CD8-positive, alpha-beta memory T cell (primary cell): ENCODE data around the gene PRRC1. TPM values are rescaled to one million over a fixed set of nuclear protein-coding genes. Genes with fewer than 3 reads are reported as not detected.

ENCODE experiments used
- CTCF ChIA-PET: fragments of 350-600 bp; sonication (Branson Sonifier 250); formaldehyde crosslinking; loops from one replicate; lab custom pipeline; 2021; ENCODE audit warnings: antibody characterized with exemption; lab: Charles Lee
- POLR2A ChIA-PET: fragments of 350-600 bp; sonication (Branson Sonifier 250); formaldehyde crosslinking; loops from one replicate; lab custom pipeline; 2021; ENCODE audit warnings: antibody characterized with exemption; lab: Charles Lee
- DNase-seq, 5 donors: peaks; one replicate each; pipeline versions ENCODE4 v3.0.0 to v3.0.0-alpha.2; 2020 to 2022; ENCODE audit warnings: mixed read lengths in 1 of 5
- H3K27ac ChIP-seq: one replicate; pipeline ENCODE4 v1.7.0; 2013; ENCODE audit warnings: low read depth, mild to moderate bottlenecking, low read length, moderate library complexity
- H3K27me3 ChIP-seq: 2 replicates; pipeline ENCODE4 v1.7.0; 2013; ENCODE audit warnings: low read length, mild to moderate bottlenecking; ENCODE audit not compliant: insufficient read depth, poor library complexity, severe bottlenecking
- H3K36me3 ChIP-seq: 2 replicates; pipeline ENCODE4 v1.7.0; 2013; ENCODE audit warnings: mild to moderate bottlenecking, low read length, moderate library complexity; ENCODE audit not compliant: insufficient read depth
- H3K4me1 ChIP-seq: 2 replicates; pipeline ENCODE4 v1.7.0; 2013; ENCODE audit warnings: mild to moderate bottlenecking, low read length, moderate library complexity; ENCODE audit not compliant: insufficient read depth
- H3K4me3 ChIP-seq: 2 replicates; pipeline ENCODE4 v1.7.0; 2013; ENCODE audit warnings: mild to moderate bottlenecking, low read length
- H3K9me3 ChIP-seq: 2 replicates; pipeline ENCODE4 v1.7.0; 2013; ENCODE audit warnings: mild to moderate bottlenecking, low read length
- H3K27ac Mint-ChIP-seq, 8 donors: one replicate each; pipeline ENCODE4 v1.8.0; 2020 to 2021; ENCODE audit warnings: mixed read lengths in 8 of 8, mild to moderate bottlenecking in 6 of 8, inconsistent platforms in 3 of 8, moderate library complexity in 3 of 8
- H3K27me3 Mint-ChIP-seq, 2 donors: one replicate each; pipeline ENCODE4 v1.8.0; 2020 to 2021; ENCODE audit warnings: mixed read lengths in 2 of 2, mild to moderate bottlenecking in 1 of 2, moderate library complexity in 1 of 2
- H3K36me3 Mint-ChIP-seq, 3 donors: one replicate each; pipeline ENCODE4 v1.8.0; 2020 to 2021; ENCODE audit warnings: mixed read lengths in 3 of 3, inconsistent platforms in 1 of 3, mild to moderate bottlenecking in 1 of 3
- H3K4me1 Mint-ChIP-seq, 3 donors: one replicate each; pipeline ENCODE4 v1.8.0; 2020 to 2021; ENCODE audit warnings: mixed read lengths in 3 of 3, inconsistent platforms in 1 of 3, mild to moderate bottlenecking in 1 of 3
- H3K4me3 Mint-ChIP-seq, 7 donors: one replicate each; pipeline ENCODE4 v1.8.0; 2020 to 2021; ENCODE audit warnings: mixed read lengths in 7 of 7, mild to moderate bottlenecking in 6 of 7, moderate library complexity in 4 of 7, inconsistent platforms in 2 of 7
- H3K9me3 Mint-ChIP-seq, 5 donors: one replicate each; pipeline ENCODE4 v1.8.0; 2020 to 2022; ENCODE audit warnings: mixed read lengths in 5 of 5, mild to moderate bottlenecking in 3 of 5, moderate library complexity in 2 of 5, inconsistent platforms in 1 of 5
- polyA plus RNA-seq: library from polyadenylated mRNA; unstranded; fragments of 300-500 nt; fragmentation: Illumina TruSeq; gene quantifications from one replicate; pipeline ENCODE4 v1.2.3, GENCODE V29; 2021
- total RNA-seq, 2 experiments: library from RNA; stranded (reverse); gene quantifications; one replicate each; pipeline ENCODE4 v1.2.3, GENCODE V29; 2021

The PRRC1 gene
- total and polyA plus RNA-seq, 3 experiments from 2014 or later, result 32.4 to 37.5 (median 34.6) TPM

GRCh38 chr5:127596501-127596900, 79.1 kb downstream of the PRRC1 start:
- Histone ChIP-seq H3K36me3 (no peaks in the 10 kb centered on the region), H3K9me3 (no peaks in the 10 kb centered on the region), H3K4me1 (peaks cover 11% of the 10 kb centered on the region), H3K27me3 (no peaks in the 10 kb centered on the region), H3K27ac (no peak overlapping the region), H3K4me3 (no peak overlapping the region)
- no peaks in the 10 kb centered on the region for H3K9me3 Mint-ChIP-seq
- H3K36me3 Mint-ChIP-seq, result no peaks in the 10 kb centered on the region
- ChIA-PET POLR2A (no interaction called here), CTCF (no interaction called here)
- H3K27ac Mint-ChIP-seq, result no peak overlapping the region
- H3K4me1 Mint-ChIP-seq, result peaks cover 0 to 6% (median 3%) of the 10 kb centered on the region in 3 donors
- H3K27me3 Mint-ChIP-seq, result peaks cover 0 to 2% of the 10 kb centered on the region in 2 donors
- no peak for DNase-seq
- H3K4me3 Mint-ChIP-seq, result no peak overlapping the region

DNA sequence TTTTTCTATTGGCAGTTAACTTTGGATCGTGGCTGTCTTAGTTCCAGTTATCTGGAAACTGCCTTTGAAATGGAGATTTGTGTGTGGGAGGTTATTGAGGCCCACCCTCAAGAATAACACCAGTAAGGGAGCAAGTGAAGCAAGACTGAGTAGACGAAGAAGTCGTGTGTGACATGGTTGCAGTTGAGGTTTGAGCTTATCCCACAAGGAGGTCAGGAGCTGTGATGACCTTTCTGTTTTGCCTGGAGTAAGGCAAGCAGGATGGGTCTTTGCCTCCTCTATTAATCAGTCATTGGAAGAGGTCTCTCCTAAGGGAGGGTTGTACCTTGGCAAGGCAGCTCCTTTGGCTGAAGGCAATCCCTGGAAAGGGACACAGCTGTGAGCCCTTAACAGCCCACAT, 81.9 kb downstream of the PRRC1 start:
- Mint-ChIP-seq H3K4me3 (no peak overlapping the region), H3K27ac (no peak overlapping the region), H3K9me3 (no peaks in the 10 kb centered on the region), H3K36me3 (no peaks in the 10 kb centered on the region), H3K27me3 (peaks cover 0 to 3% of the 10 kb centered on the region in 2 donors), H3K4me1 (peaks cover 2 to 8% (median 6%) of the 10 kb centered on the region in 3 donors)
- no peak for DNase-seq
- Histone ChIP-seq H3K27ac (no peak overlapping the region), H3K27me3 (no peaks in the 10 kb centered on the region), H3K4me1 (peaks cover 11% of the 10 kb centered on the region), H3K9me3 (no peaks in the 10 kb centered on the region), H3K4me3 (no peak overlapping the region), H3K36me3 (no peaks in the 10 kb centered on the region)
- ChIA-PET CTCF (interaction anchor here (1.2 kb wide), 1 partner anchor 8 kb away, joined by 4 read pairs; no protein-coding TSS in a partner anchor), POLR2A (no interaction called here)

DNA sequence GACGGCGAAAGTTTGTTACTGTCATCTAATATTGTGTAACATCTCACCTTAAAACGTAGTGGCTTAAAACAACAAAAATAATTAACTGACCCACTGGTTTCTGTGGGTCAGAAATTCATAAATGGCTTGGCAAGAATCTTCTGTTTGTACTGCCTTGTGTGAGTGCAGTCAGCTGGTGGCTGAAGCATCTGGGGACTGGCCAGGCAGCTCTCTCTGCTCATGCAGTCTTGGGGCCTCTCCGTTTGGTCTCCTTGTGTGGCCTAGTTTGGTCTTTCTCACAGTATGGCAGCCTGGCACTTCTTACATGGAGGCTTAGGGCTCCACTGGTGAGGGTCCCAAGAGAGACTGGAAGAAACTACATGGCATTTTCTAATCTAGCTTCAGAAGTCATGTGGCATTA, 82.4 kb downstream of the PRRC1 start:
- CTCF ChIA-PET, result no interaction called here
- Histone ChIP-seq H3K36me3 (no peaks in the 10 kb centered on the region), H3K4me3 (no peak overlapping the region), H3K27me3 (no peaks in the 10 kb centered on the region), H3K9me3 (no peaks in the 10 kb centered on the region), H3K4me1 (peaks cover 11% of the 10 kb centered on the region), H3K27ac (no peak overlapping the region)
- no peak for DNase-seq
- peaks cover 2 to 8% (median 6%) of the 10 kb centered on the region in 3 donors for H3K4me1 Mint-ChIP-seq
- no peak overlapping the region for H3K27ac Mint-ChIP-seq
- H3K4me3 Mint-ChIP-seq, result no peak overlapping the region
- H3K36me3 Mint-ChIP-seq, result no peaks in the 10 kb centered on the region
- H3K9me3 Mint-ChIP-seq, result no peaks in the 10 kb centered on the region
- POLR2A ChIA-PET, result no interaction called here
- H3K27me3 Mint-ChIP-seq, result peaks cover 0 to 3% of the 10 kb centered on the region in 2 donors

GRCh38 chr5:127601111-127601510, 83.7 kb downstream of the PRRC1 start:
- H3K4me3 ChIP-seq, result no peak overlapping the region
- no peaks in the 10 kb centered on the region for H3K9me3 Mint-ChIP-seq
- no peak overlapping the region for H3K4me3 Mint-ChIP-seq
- H3K4me1 ChIP-seq, result peaks cover under 1% of the 10 kb centered on the region
- no peaks in the 10 kb centered on the region for H3K36me3 Mint-ChIP-seq
- H3K27ac ChIP-seq, result no peak overlapping the region
- no peaks in the 10 kb centered on the region for H3K36me3 ChIP-seq
- H3K4me1 Mint-ChIP-seq, result peaks cover 0 to 5% (median 2%) of the 10 kb centered on the region in 3 donors
- CTCF ChIA-PET, result no interaction called here
- peaks cover 0 to 3% of the 10 kb centered on the region in 2 donors for H3K27me3 Mint-ChIP-seq
- DNase-seq, result no peak
- H3K27ac Mint-ChIP-seq, result no peak overlapping the region
- POLR2A ChIA-PET, result no interaction called here
- no peaks in the 10 kb centered on the region for H3K9me3 ChIP-seq
- no peaks in the 10 kb centered on the region for H3K27me3 ChIP-seq

- no peak overlapping the region for H3K4me3 Mint-ChIP-seq
- peaks cover 0 to 5% (median 2%) of the 10 kb centered on the region in 3 donors for H3K4me1 Mint-ChIP-seq
- CTCF ChIA-PET, result no interaction called here
Observed at GRCh38 chr5:127601601-127602000, 84.2 kb downstream of the PRRC1 start.

DNA sequence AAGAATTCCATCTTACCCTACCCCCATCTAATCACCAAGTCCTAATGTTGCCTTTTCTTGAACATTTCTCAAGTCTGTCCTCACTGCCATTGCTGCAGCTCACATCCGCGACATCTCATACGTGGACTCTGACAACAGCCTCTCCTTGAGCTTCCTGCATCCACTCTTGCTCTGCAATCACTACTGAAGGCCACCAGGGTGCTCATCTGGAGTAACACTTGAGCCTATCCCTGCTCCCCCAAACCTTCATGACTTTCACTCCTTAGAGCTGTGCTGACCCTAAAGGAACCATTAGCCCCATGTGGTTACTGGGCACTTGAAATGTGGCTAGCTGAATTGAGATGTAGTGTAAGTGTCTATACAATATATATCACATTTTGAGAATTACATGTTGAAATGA, 85.0 kb downstream of the PRRC1 start:
- no peak overlapping the region for H3K27ac Mint-ChIP-seq
- H3K4me1 Mint-ChIP-seq, result peaks cover 0 to 5% (median 2%) of the 10 kb centered on the region in 3 donors
- no peaks in the 10 kb centered on the region for H3K9me3 ChIP-seq
- H3K9me3 Mint-ChIP-seq, result no peaks in the 10 kb centered on the region
- no peak overlapping the region for H3K4me3 Mint-ChIP-seq
- ChIA-PET CTCF (no interaction called here), POLR2A (no interaction called here)
- H3K27ac ChIP-seq, result no peak overlapping the region
- H3K4me3 ChIP-seq, result no peak overlapping the region
- H3K27me3 Mint-ChIP-seq, result peaks cover 0 to 3% of the 10 kb centered on the region in 2 donors
- DNase-seq, result no peak
- no peaks in the 10 kb centered on the region for H3K36me3 ChIP-seq
- H3K36me3 Mint-ChIP-seq, result no peaks in the 10 kb centered on the region
- no peaks in the 10 kb centered on the region for H3K27me3 ChIP-seq
- H3K4me1 ChIP-seq, result no peaks in the 10 kb centered on the region

More at GRCh38 chr5:127601601-127602000, 84.2 kb downstream of the PRRC1 start:
- Histone ChIP-seq H3K27me3 (no peaks in the 10 kb centered on the region), H3K4me3 (no peak overlapping the region), H3K27ac (no peak overlapping the region), H3K36me3 (no peaks in the 10 kb centered on the region), H3K4me1 (no peaks in the 10 kb centered on the region), H3K9me3 (no peaks in the 10 kb centered on the region)
- Mint-ChIP-seq H3K27ac (no peak overlapping the region), H3K36me3 (no peaks in the 10 kb centered on the region), H3K9me3 (no peaks in the 10 kb centered on the region), H3K27me3 (peaks cover 0 to 3% of the 10 kb centered on the region in 2 donors)
- DNase-seq, result no peak
- POLR2A ChIA-PET, result no interaction called here

- H3K9me3 ChIP-seq, result no peaks in the 10 kb centered on the region
- Mint-ChIP-seq H3K27ac (no peak overlapping the region), H3K36me3 (no peaks in the 10 kb centered on the region), H3K27me3 (peaks cover 0 to 3% of the 10 kb centered on the region in 2 donors), H3K4me1 (peaks cover 0 to 6% (median 2%) of the 10 kb centered on the region in 3 donors), H3K4me3 (no peak overlapping the region), H3K9me3 (no peaks in the 10 kb centered on the region)
- H3K36me3 ChIP-seq, result no peaks in the 10 kb centered on the region
- no peak for DNase-seq
- no peak overlapping the region for H3K27ac ChIP-seq
- no peak overlapping the region for H3K4me3 ChIP-seq
- no peaks in the 10 kb centered on the region for H3K27me3 ChIP-seq
- ChIA-PET CTCF (no interaction called here), POLR2A (no interaction called here)
- no peaks in the 10 kb centered on the region for H3K4me1 ChIP-seq
Observed at GRCh38 chr5:127602896-127603844, 85.7 kb downstream of the PRRC1 start.
